H9 (cell line): Measurements from ENCODE around the gene LRMDA. TPM values are rescaled to one million over a fixed set of nuclear protein-coding genes. Genes with fewer than 3 reads are reported as not detected.

Experiments
- DNase-seq: peaks from one replicate; pipeline ENCODE4 v3.0.0-alpha.2; 2017
- H2AFZ ChIP-seq: one replicate; pipeline ENCODE4 v1.6.1; 2013; ENCODE audit warnings: mild to moderate bottlenecking, low read length, control low read depth, moderate library complexity
- H2AK5ac ChIP-seq: 2 replicates; pipeline ENCODE4 v1.6.1; 2013; ENCODE audit warnings: low read length, control low read depth, mixed read lengths; ENCODE audit not compliant: insufficient read length
- H2BK120ac ChIP-seq: one replicate; pipeline ENCODE4 v1.6.1; 2013; ENCODE audit warnings: low read depth, mild to moderate bottlenecking, low read length, control low read depth, inconsistent platforms; ENCODE audit not compliant: poor library complexity, severe bottlenecking
- H2BK12ac ChIP-seq: 2 replicates; pipeline ENCODE4 v1.6.1; 2013; ENCODE audit warnings: low read length, control low read depth, mixed read lengths, low read depth; ENCODE audit not compliant: insufficient read length
- H2BK15ac ChIP-seq: 2 replicates; pipeline ENCODE4 v1.6.1; 2013; ENCODE audit warnings: low read depth, low read length, control low read depth
- H2BK20ac ChIP-seq: one replicate; pipeline ENCODE4 v1.6.1; 2013; ENCODE audit warnings: low read depth, mild to moderate bottlenecking, low read length, control low read depth, inconsistent platforms; ENCODE audit not compliant: poor library complexity, severe bottlenecking
- H2BK5ac ChIP-seq: 2 replicates; pipeline ENCODE4 v1.6.1; 2013; ENCODE audit warnings: low read length, control low read depth, mixed read lengths; ENCODE audit not compliant: insufficient read length
- H3K14ac ChIP-seq: 2 replicates; pipeline ENCODE4 v1.6.1; 2013; ENCODE audit warnings: low read length, control low read depth; ENCODE audit not compliant: insufficient read depth
- H3K18ac ChIP-seq: 2 replicates; pipeline ENCODE4 v1.6.1; 2013; ENCODE audit warnings: low read depth, mild to moderate bottlenecking, mixed read lengths, low read length, control low read depth; ENCODE audit not compliant: insufficient read length
- H3K23ac ChIP-seq: 2 replicates; pipeline ENCODE4 v1.6.1; 2013; ENCODE audit warnings: low read length, control low read depth, mixed read lengths, low read depth; ENCODE audit not compliant: insufficient read length
- H3K23me2 ChIP-seq: 2 replicates; pipeline ENCODE4 v1.6.1; 2013; ENCODE audit warnings: low read depth, mild to moderate bottlenecking, mixed read lengths, low read length, control low read depth; ENCODE audit not compliant: insufficient read length, poor library complexity, severe bottlenecking
- H3K27ac ChIP-seq: 2 replicates; pipeline ENCODE4 v1.5.1; 2013; ENCODE audit warnings: low read length, control low read depth, mixed read lengths, low read depth; ENCODE audit not compliant: insufficient read length
- H3K27me3 ChIP-seq: 2 replicates; pipeline ENCODE4 v1.6.1; 2013; ENCODE audit warnings: low read length, control low read depth, inconsistent platforms; ENCODE audit not compliant: insufficient read depth
- H3K4ac ChIP-seq: 2 replicates; pipeline ENCODE4 v1.6.1; 2013; ENCODE audit warnings: low read depth, mild to moderate bottlenecking, control low read depth, inconsistent platforms, low read length, moderate library complexity
- H3K4me1 ChIP-seq: 2 replicates; pipeline ENCODE4 v1.6.1; 2013; ENCODE audit warnings: low read length, control low read depth, inconsistent platforms; ENCODE audit not compliant: insufficient read depth
- H3K4me2 ChIP-seq: 2 replicates; pipeline ENCODE4 v1.6.1; 2013; ENCODE audit warnings: low read length, control low read depth, mixed read lengths; ENCODE audit not compliant: insufficient read length, insufficient read depth
- H3K56ac ChIP-seq: 2 replicates; pipeline ENCODE4 v1.6.1; 2013; ENCODE audit warnings: low read depth, mild to moderate bottlenecking, mixed read lengths, low read length, control low read depth; ENCODE audit not compliant: insufficient read length
- H3K79me1 ChIP-seq: 2 replicates; pipeline ENCODE4 v1.6.1; 2013; ENCODE audit warnings: low read depth, mild to moderate bottlenecking, moderate library complexity, low read length, control low read depth, inconsistent platforms; ENCODE audit not compliant: insufficient read depth, poor library complexity, severe bottlenecking
- H3K79me2 ChIP-seq: 2 replicates; pipeline ENCODE4 v1.6.1; 2013; ENCODE audit warnings: low read length, control low read depth, inconsistent platforms; ENCODE audit not compliant: insufficient read depth
- H3K9ac ChIP-seq: 2 replicates; pipeline ENCODE4 v1.6.1; 2013; ENCODE audit warnings: low read length, control low read depth, mixed read lengths; ENCODE audit not compliant: insufficient read length; ENCODE audit errors: extremely low read depth
- H3K9me3 ChIP-seq: one replicate; pipeline ENCODE4 v1.6.1; 2013; ENCODE audit warnings: low read depth, low read length, inconsistent platforms; ENCODE audit not compliant: control insufficient read depth
- H3T11ph ChIP-seq: one replicate; pipeline ENCODE4 v1.6.1; 2013; ENCODE audit warnings: mild to moderate bottlenecking, low read length, control low read depth, inconsistent platforms
- H4K20me1 ChIP-seq: one replicate; pipeline ENCODE4 v1.6.1; 2013; ENCODE audit not compliant: control insufficient read depth, insufficient read length, insufficient read depth
- H4K5ac ChIP-seq: 2 replicates; pipeline ENCODE4 v1.6.1; 2013; ENCODE audit warnings: low read depth, mild to moderate bottlenecking, mixed read lengths, low read length, control low read depth; ENCODE audit not compliant: insufficient read length
- H4K8ac ChIP-seq: replicated peaks from 2 replicates; pipeline ENCODE4 v1.6.1; 2013; ENCODE audit warnings: low read length, control low read depth, mixed read lengths, low read depth; ENCODE audit not compliant: insufficient read length
- H4K91ac ChIP-seq: 2 replicates; pipeline ENCODE4 v1.6.1; 2013; ENCODE audit warnings: low read depth, mild to moderate bottlenecking, moderate library complexity, mixed read lengths, low read length, control low read depth; ENCODE audit not compliant: insufficient read length
- H3K27ac Mint-ChIP-seq, 3 experiments: 2 replicates in 2 of 3; 3 replicates in 1 of 3; pipeline ENCODE4 v1.8.0; 2020 to 2021; ENCODE audit warnings: mixed read lengths in 3 of 3, mild to moderate bottlenecking in 1 of 3, moderate library complexity in 1 of 3
- H3K27me3 Mint-ChIP-seq: 2 replicates; pipeline ENCODE4 v1.8.0; 2021; ENCODE audit warnings: low read depth, mild to moderate bottlenecking, moderate library complexity, mixed read lengths
- H3K36me3 Mint-ChIP-seq, 3 experiments: 2 replicates in 2 of 3; 3 replicates in 1 of 3; pipeline ENCODE4 v1.8.0; 2020 to 2021; ENCODE audit warnings: low read depth in 3 of 3, mixed read lengths in 3 of 3; ENCODE audit not compliant: insufficient read depth in 1 of 3
- H3K4me1 Mint-ChIP-seq, 2 experiments: 2 replicates each; pipeline ENCODE4 v1.8.0; 2020; ENCODE audit warnings: mixed read lengths in 2 of 2
- H3K4me3 Mint-ChIP-seq, 2 experiments: 2 replicates in 1 of 2; 3 replicates in 1 of 2; pipeline ENCODE4 v1.8.0; 2020 to 2021; ENCODE audit warnings: mild to moderate bottlenecking in 2 of 2, mixed read lengths in 2 of 2, moderate library complexity in 1 of 2
- H3K9me3 Mint-ChIP-seq, 2 experiments: 2 replicates in 1 of 2; 3 replicates in 1 of 2; pipeline ENCODE4 v1.8.0; 2020; ENCODE audit warnings: mild to moderate bottlenecking in 2 of 2, mixed read lengths in 2 of 2, moderate library complexity in 1 of 2
- WGBS: extraction: QIAGEN DNeasy Blood & Tissue Kit; methylation state at CpG from one replicate; pipeline ENCODE4 v1.1.7; 2013; ENCODE audit warnings: missing lambda C conversion rate, low lambda C conversion rate, mixed read lengths; ENCODE audit not compliant: insufficient read length; ENCODE audit errors: extremely low coverage; 5-methylcytosine and 5-hydroxymethylcytosine counted together
- total RNA-seq: library from RNA; stranded (reverse); gene quantifications from 2 replicates; pipeline ENCODE4 v1.2.1, GENCODE V29; 2021
- TF ChIP-seq, protein P1 (sequence below): fragments of 200-600 bp; sonication (generic); conservative IDR thresholded peaks from 3 replicates; pipeline ENCODE4 v1.8.0; 2021; ENCODE audit warnings: antibody characterized with exemption, mild to moderate bottlenecking

Gene LRMDA
- total RNA-seq, 1 experiment from 2014 or later, result 1.8 TPM

DNA sequence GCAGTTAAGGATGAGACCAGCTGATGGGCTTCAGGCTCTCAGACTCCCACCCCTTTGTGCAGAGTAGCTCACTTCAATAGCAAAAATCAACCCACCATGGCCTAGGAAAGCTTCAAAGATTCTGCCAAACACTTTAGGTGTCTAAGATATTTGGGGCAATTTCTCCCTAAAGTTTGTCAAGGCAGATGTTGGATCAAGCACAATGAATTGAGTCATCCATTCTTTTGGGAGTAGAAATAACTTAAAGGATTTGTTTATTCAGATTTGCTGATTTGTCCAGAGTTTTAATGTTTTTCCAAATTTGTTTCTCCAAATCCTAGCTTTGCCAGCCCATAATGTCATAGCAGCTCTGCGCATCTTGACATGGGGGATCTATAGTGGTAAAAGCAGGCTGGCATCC, 855.1 kb downstream of the LRMDA start:
- Histone ChIP-seq H4K8ac (no peak overlapping the region), H2AFZ (no peak overlapping the region), H3K27me3 (no peaks in the 10 kb centered on the region), H2AK5ac (no peak overlapping the region), H4K20me1 (no peaks in the 10 kb centered on the region), H3K4me1 (peaks cover 1% of the 10 kb centered on the region; the same call in 1 of the 2 replicates), H3K79me1 (no peaks in the 10 kb centered on the region), H4K5ac (no peak overlapping the region), H3K14ac (no peak overlapping the region), H2BK12ac (no peak overlapping the region), H3K23ac (no peak overlapping the region), H3K23me2 (no peaks in the 10 kb centered on the region), H2BK15ac (no peak overlapping the region), H2BK5ac (no peak overlapping the region), H4K91ac (no peak overlapping the region), H3K56ac (no peak overlapping the region), H3K4me2 (no peak overlapping the region), H3T11ph (no peak overlapping the region), H3K4ac (no peak overlapping the region), H3K27ac (no peak overlapping the region), H3K9ac (no peak overlapping the region), H3K79me2 (no peaks in the 10 kb centered on the region), H2BK20ac (no peak overlapping the region), H3K18ac (no peak overlapping the region), H3K9me3 (no peaks in the 10 kb centered on the region), H2BK120ac (no peak overlapping the region)
- Mint-ChIP-seq H3K4me1 (peaks cover 2 to 6% of the 10 kb centered on the region in 2 experiments; a peak in 2 of 4 replicates), H3K4me3 (no peak overlapping the region), H3K36me3 (peaks cover 0 to 11% (median 2%) of the 10 kb centered on the region in 3 experiments; a peak in 5 of 7 replicates), H3K9me3 (peaks cover 4 to 9% of the 10 kb centered on the region in 2 experiments; a peak in 4 of 5 replicates), H3K27me3 (peaks cover 1% of the 10 kb centered on the region; the same call in 1 of the 2 replicates), H3K27ac (no peak overlapping the region)
- DNase-seq, result no peak
- TF ChIP-seq, protein P1, sequence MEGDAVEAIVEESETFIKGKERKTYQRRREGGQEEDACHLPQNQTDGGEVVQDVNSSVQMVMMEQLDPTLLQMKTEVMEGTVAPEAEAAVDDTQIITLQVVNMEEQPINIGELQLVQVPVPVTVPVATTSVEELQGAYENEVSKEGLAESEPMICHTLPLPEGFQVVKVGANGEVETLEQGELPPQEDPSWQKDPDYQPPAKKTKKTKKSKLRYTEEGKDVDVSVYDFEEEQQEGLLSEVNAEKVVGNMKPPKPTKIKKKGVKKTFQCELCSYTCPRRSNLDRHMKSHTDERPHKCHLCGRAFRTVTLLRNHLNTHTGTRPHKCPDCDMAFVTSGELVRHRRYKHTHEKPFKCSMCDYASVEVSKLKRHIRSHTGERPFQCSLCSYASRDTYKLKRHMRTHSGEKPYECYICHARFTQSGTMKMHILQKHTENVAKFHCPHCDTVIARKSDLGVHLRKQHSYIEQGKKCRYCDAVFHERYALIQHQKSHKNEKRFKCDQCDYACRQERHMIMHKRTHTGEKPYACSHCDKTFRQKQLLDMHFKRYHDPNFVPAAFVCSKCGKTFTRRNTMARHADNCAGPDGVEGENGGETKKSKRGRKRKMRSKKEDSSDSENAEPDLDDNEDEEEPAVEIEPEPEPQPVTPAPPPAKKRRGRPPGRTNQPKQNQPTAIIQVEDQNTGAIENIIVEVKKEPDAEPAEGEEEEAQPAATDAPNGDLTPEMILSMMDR, result no peak
- WGBS, result no CpG with 5 or more reads among the region's 1 CpG
